Mammary epithelial cell (primary cell): ENCODE data around the gene DNAJC30.
"Not testable (repeated sequence)": the region's sequence is repeated elsewhere in the genome, so short reads cannot be mapped to it uniquely, and the experiment has no call there.

Source experiments
- EZH2 ChIP-seq: IDR thresholded peaks from 2 replicates; pipeline ENCODE4 v1.6.1; 2012; ENCODE audit warnings: low read length, inconsistent platforms, borderline replicate concordance
- TF ChIP-seq, protein P1 (sequence below), 2 donors: IDR thresholded peaks in 1 of 2; conservative IDR thresholded peaks in 1 of 2; 2 replicates each; pipeline ENCODE4 v1.5.1; 2011 to 2012; ENCODE audit warnings: inconsistent platforms in 2 of 2, low read length in 2 of 2, mild to moderate bottlenecking in 2 of 2, control low read depth in 1 of 2, low read depth in 1 of 2; ENCODE audit not compliant: insufficient read depth in 1 of 2; ENCODE audit errors: extremely low read depth in 1 of 2

- TF ChIP-seq, protein P1, sequence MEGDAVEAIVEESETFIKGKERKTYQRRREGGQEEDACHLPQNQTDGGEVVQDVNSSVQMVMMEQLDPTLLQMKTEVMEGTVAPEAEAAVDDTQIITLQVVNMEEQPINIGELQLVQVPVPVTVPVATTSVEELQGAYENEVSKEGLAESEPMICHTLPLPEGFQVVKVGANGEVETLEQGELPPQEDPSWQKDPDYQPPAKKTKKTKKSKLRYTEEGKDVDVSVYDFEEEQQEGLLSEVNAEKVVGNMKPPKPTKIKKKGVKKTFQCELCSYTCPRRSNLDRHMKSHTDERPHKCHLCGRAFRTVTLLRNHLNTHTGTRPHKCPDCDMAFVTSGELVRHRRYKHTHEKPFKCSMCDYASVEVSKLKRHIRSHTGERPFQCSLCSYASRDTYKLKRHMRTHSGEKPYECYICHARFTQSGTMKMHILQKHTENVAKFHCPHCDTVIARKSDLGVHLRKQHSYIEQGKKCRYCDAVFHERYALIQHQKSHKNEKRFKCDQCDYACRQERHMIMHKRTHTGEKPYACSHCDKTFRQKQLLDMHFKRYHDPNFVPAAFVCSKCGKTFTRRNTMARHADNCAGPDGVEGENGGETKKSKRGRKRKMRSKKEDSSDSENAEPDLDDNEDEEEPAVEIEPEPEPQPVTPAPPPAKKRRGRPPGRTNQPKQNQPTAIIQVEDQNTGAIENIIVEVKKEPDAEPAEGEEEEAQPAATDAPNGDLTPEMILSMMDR (conservative IDR thresholded peaks at IDR 0.05 in 1 of 2, IDR thresholded peaks at IDR 0.05 in 1 of 2; ENCODE audit: extremely low read depth in 1 of 2, insufficient read depth in 1 of 2, low read depth in 1 of 2, low read length in 2 of 2), result not testable (repeated sequence)
- TF ChIP-seq EZH2, result not testable (repeated sequence)
Observed at GRCh38 chr7:73713319-73713718, 30.1 kb upstream of the DNAJC30 start.
